Measurements from ENCODE around the gene SMARCAL1.
"Not testable (repeated sequence)": the region's sequence is repeated elsewhere in the genome, so short reads cannot be mapped to it uniquely, and the experiment has no call there.

DNA sequence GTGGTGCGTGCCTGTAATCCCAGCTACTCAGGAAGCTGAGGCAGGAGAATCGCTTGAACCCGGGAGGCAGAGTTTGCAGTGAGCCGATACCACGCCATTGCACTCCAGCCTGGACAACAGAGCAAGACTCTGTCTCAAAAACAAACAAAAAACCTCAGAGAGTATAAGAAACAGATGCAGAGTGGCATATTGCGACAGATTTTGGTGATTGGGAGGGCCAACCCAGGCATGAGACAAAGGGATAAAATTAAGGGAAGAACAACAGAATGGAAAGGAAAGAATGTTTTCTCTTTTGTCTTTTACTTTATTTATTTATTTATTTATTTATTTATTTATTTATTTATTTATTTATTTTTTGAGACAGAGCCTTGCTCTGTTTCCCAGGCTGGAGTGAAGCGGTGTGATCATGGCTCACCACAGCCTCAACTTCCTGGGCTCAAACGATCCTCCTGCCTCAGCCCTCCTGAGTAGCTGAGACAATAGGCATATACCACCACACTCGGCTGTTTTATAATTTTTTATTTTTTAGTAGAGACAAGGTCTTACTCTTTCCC is 106.4 kb downstream of the SMARCAL1 start:
- TF ChIP-seq EZH2 (IDR thresholded peaks at IDR 0.05); POLR2AphosphoS5 (IDR thresholded peaks at IDR 0.05; ENCODE audit: borderline replicate concordance, low read depth, low read length): not testable (repeated sequence)
